ENCODE measurements around the gene CACNB4. TPM values are rescaled to one million over a fixed set of nuclear protein-coding genes. Genes with fewer than 3 reads are reported as not detected.

CACNB4 gene
- under 1 TPM; 0.22 to 0.95 (median 0.44) TPM for total RNA-seq
- under 1 TPM; 0.09 to 0.29 TPM for polyA plus RNA-seq
- long read RNA-seq, donor 1 = 0 reads
- long read RNA-seq, donor 2 = 0 reads
- long read RNA-seq, donor 3, partial matches to known transcripts = 0 of 1 reads
- long read RNA-seq, donor 3, other reads (novel, unspliced or antisense) = 1 of 1 reads

GRCh38 chr2:152098496-152099366, at the start of gene CACNB4:
TSS of gene CACNB4 (minus strand) at chr2:152099044.
- intact Hi-C loops (cut with DNase I) = loop anchor here in 1 of 10 donors (5.0 kb wide), 1 partner anchor 61 kb away; no protein-coding TSS in a partner anchor
- WGBS, 2 donors = 0 to 1% methylated on average over 68 to 73 of the region's 73 CpGs
- Histone ChIP-seq H3K27me3 (peaks cover 0 to 52% (median 16%) of the 10 kb centered on the region in 7 donors), H3K4me3 (peak within 1 kb of the TSS; percentile 50 to 82 (median 66)), H3K27ac (peak within 1 kb of the TSS in 1 of 10 donors; percentile 6), H3K4me1 (peaks cover 0 to 27% (median 13%) of the 10 kb centered on the region in 9 donors), H3K9me3 (no peaks in the 10 kb centered on the region), H3K36me3 (no peaks in the 10 kb centered on the region)
- peak; percentile 24 to 61 (median 52) for ATAC-seq
- TF ChIP-seq, protein P1, sequence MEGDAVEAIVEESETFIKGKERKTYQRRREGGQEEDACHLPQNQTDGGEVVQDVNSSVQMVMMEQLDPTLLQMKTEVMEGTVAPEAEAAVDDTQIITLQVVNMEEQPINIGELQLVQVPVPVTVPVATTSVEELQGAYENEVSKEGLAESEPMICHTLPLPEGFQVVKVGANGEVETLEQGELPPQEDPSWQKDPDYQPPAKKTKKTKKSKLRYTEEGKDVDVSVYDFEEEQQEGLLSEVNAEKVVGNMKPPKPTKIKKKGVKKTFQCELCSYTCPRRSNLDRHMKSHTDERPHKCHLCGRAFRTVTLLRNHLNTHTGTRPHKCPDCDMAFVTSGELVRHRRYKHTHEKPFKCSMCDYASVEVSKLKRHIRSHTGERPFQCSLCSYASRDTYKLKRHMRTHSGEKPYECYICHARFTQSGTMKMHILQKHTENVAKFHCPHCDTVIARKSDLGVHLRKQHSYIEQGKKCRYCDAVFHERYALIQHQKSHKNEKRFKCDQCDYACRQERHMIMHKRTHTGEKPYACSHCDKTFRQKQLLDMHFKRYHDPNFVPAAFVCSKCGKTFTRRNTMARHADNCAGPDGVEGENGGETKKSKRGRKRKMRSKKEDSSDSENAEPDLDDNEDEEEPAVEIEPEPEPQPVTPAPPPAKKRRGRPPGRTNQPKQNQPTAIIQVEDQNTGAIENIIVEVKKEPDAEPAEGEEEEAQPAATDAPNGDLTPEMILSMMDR (IDR thresholded peaks at IDR 0.05) = no peak
- DNase-seq = peak; percentile 4 to 21

- H3K36me3 ChIP-seq = peaks cover 0 to 63% (median 3%) of the 10 kb centered on the region in 9 donors
- intact Hi-C loops (cut with DNase I) = no loop called here
- no peaks in the 10 kb centered on the region for H3K9me3 ChIP-seq
- ATAC-seq (peak in 2 of 8 donors; percentile 33 to 45), DNase-seq (no peak)
- WGBS, 2 donors = 81 to 83% methylated on average over 5 of the region's 5 CpGs
- TF ChIP-seq, protein P1 (IDR thresholded peaks at IDR 0.05) = no peak
- peaks cover 0 to 11% (median 0%) of the 10 kb centered on the region in 9 donors for H3K4me1 ChIP-seq
- H3K27me3 ChIP-seq = no peaks in the 10 kb centered on the region
- no peak overlapping the region for H3K27ac ChIP-seq
- no peak overlapping the region for H3K4me3 ChIP-seq
Observed at GRCh38 chr2:152134488-152135280, 35.8 kb upstream of the CACNB4 start.

DNA sequence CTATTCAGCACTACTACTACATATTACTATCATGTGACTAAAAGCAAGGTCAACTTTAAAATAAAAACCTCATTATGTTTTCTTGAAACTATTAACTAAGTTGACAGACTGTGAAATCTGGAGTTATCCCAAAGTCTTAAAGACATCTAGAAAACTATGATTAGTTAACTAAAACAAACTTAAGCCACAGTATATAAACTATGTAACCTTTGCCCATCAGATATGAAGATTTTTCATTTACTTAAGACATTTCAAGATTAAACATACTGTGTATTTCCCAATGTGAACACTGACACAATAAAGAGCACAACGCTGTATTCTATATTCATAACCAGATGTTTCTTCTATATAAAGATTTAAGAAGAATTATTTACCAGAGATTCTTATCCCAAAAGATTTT, 33.5 kb upstream of the CACNB4 start:
- no peak overlapping the region for H3K27ac ChIP-seq
- no peaks in the 10 kb centered on the region for H3K27me3 ChIP-seq
- DNase-seq (no peak), ATAC-seq (no peak)
- H3K4me3 ChIP-seq = no peak overlapping the region
- H3K9me3 ChIP-seq = no peaks in the 10 kb centered on the region
- TF ChIP-seq, protein P1 (IDR thresholded peaks at IDR 0.05) = no peak
- 74 to 79% methylated on average over 1 of the region's 1 CpG for WGBS, 2 donors
- intact Hi-C loops (cut with DNase I) = no loop called here
- H3K4me1 ChIP-seq = peaks cover 0 to 14% (median 0%) of the 10 kb centered on the region in 9 donors
- H3K36me3 ChIP-seq = peaks cover 0 to 68% (median 4%) of the 10 kb centered on the region in 9 donors

DNA sequence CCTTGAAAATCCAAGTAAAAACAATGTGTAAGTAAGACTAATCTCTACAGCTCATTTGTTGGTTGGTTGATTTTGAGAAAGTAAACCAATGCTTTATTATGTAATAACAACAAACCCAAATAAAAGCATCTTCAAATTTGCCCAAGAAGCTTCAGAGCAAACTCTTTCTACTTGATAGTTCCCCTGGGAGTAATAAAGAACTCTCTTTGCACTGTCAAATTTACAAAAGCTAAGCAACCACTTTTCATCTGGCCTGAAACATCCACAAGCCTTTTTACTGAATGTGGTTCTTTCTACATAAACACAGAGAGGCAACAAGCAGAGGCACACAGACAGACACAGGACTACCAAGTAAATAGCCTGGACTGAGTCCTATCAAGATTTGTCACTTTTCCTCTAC, 28.8 kb upstream of the CACNB4 start:
- Histone ChIP-seq H3K4me1 (peaks cover 0 to 4% (median 0%) of the 10 kb centered on the region in 9 donors), H3K27ac (no peak overlapping the region), H3K36me3 (peaks cover 0 to 88% (median 10%) of the 10 kb centered on the region in 9 donors), H3K9me3 (no peaks in the 10 kb centered on the region), H3K4me3 (no peak overlapping the region), H3K27me3 (no peaks in the 10 kb centered on the region)
- TF ChIP-seq, protein P1 (IDR thresholded peaks at IDR 0.05) = no peak
- DNase-seq = no peak
- intact Hi-C loops (cut with DNase I) = no loop called here
- ATAC-seq = no peak

Measured in heart right ventricle (tissue), 16 donors.